HG03175 (cell line): ENCODE measurements around the gene PARD6A.

Experiments used
- ATAC-seq: cut with Tn5 transposase; IDR thresholded peaks from one replicate; pipeline ENCODE4 v1.9.1; 2021; ENCODE audit warnings: mild to moderate bottlenecking, moderate library complexity; ENCODE audit not compliant: unreplicated experiment

PARD6A gene

DNA sequence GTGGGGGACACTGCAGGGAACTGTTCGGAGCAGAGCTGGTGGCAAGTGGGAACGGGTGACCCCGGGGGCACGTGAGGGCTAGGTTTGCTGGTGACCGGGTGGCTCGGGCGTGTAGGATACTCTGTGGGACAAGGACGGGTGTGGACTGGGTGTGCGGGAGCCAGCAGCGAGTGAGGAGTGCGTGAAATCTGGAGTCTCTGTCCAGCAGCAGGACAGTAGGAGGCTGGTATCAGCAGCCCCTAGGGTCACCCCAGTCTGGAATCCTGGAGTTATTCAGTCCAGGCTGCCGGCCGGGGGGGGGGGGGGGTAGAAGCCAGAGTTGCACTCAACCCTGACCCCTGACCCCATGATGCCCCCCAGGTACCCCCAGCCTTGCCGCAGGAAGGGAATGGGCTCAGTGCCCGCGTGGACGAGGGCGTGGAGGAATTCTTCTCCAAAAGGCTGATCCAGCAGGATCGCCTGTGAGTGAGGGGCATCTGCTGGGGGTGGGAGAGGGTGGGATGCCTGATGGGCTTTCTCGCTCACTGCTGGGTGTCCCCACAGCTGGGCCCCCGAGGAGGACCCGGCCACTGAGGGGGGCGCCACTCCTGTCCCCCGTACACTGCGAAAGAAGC lies 6.9 kb upstream of the PARD6A start:
- no peak for ATAC-seq

DNA sequence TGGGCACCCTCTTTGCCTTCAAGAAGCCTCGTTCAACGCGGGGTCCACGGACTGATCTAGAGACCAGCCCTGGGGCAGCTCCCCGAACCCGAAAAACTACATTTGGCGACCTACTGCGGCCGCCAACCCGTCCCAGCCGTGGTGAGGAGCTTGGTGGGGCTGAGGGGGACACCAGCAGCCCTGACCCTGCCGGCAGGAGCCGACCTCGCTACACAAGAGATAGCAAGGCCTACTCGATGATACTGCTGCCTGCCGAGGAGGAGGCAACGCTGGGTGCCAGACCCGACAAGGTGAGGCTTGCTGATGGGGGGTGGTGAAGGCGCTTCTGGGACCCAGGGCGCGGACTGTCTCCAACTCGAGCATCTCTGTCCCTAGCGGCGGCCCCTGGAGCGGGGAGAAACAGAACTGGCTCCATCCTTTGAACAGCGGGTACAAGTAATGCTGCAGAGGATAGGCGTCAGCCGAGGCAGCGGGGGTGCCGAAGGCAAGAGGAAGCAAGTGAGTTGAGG lies 6.3 kb upstream of the PARD6A start:
- no peak for ATAC-seq

DNA sequence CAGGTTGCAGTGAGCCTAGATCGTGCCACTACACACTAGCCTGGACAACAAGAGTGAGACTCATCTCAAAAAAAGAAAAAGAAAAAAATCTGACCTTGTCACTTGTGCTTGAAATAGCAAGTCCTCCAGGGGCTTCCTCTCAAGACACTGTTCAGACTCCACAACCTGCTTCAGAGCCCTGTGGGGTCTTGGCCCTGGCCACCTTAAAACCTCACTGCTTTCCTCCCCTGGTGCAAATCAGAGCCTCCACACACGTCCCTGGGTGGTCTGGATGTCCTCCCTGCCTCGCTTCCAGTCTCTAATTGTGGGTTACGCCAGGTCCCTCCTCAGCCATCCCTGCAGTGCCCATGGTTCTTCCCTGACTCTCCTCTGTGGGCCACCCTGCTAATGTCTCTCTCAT lies 5.4 kb upstream of the PARD6A start:
- ATAC-seq: no peak

DNA sequence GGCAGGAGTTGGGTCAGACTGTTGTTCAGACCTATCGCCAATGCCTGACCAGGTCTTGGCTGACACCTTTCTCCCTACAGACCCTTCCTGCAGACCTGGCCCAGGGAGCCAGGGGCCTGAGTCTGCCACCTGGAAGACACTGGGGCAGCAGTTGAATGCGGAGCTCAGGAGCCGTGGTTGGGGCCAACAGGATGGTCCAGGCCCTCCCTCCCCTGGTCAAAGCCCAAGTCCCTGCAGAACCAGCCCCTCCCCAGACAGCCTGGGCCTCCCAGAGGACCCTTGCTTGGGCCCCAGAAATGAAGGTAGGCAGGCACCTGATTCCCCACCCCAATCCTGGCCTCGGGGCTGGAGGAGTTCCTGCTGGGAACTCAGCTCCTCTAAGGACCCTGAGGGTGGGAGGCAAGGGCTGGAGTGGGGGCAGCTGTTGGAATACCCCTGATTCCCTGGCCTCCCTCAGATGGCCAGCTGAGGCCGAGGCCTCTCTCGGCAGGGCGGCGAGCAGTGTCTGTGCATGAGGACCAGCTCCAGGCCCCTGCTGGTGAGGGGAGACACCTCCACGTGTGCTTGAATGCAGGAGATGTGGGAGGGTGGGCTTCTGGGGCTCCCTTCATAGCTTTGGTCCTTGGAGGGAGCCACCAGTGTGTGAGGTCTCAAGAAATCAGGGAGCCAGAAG lies 4.3 kb upstream of the PARD6A start:
- ATAC-seq: no peak

DNA sequence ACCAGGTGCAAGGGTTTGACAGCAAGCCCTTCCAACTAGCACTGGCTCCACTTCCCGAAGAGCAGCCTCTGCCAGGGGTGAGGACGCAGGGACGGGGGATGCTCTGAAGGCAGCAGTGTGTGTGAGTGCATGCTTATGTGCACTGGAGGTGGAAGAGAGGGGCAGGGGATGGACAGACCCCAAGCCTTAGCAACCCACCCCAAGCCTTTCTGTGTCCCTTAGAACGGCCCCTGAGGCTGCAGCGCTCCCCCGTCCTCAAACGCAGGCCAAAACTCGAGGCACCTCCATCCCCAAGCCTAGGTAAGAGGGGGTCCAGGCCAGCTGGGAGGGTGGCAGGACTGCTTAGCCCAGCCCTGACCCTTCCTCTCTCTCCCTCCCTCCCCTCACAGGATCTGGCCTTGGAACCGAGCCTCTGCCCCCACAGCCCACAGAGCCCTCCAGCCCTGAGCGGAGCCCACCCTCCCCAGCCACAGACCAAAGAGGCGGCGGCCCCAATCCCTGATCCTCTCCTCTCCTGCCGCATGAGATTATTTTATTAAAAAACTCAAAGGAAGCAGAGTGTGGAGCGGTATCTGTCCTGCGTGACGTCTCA lies 3.6 kb upstream of the PARD6A start:
- ATAC-seq: no peak

DNA sequence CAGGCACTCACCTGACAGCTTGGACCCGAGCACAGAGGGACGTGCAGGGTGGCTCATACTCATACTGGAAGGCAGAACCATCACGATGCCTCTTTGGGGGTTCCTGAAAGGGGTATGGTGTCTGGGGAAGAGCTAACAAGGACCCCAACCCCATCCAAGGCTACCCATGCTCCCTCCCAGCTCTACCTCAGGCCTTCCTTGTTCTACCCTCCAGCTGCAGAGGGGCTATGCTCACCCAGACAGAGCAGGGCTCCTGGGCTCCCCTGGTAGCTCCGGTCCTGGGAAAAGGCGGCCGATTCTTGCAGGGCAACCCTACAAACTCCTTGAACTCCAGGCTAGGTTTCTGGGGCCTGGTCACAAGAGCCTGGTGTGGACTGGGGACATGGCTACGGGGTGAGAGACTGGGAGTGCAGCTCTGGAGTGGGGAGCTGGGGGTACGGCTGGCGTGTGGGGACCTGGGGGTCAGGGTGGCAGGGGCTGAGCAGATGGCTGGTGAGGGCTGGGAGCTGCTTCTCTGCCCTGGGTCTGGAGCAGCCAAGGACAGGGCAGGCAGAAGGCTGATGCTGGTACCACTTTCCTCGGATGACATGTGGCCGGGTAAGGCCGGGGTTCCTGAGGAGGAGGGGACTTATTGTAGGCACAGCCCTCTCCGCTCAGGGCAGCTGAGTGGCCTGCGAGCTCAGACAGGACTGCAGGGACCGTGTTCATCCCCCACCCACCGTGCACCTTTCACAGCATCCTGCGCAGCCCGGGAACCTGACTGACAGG lies 2.8 kb upstream of the PARD6A start:
- no peak for ATAC-seq

DNA sequence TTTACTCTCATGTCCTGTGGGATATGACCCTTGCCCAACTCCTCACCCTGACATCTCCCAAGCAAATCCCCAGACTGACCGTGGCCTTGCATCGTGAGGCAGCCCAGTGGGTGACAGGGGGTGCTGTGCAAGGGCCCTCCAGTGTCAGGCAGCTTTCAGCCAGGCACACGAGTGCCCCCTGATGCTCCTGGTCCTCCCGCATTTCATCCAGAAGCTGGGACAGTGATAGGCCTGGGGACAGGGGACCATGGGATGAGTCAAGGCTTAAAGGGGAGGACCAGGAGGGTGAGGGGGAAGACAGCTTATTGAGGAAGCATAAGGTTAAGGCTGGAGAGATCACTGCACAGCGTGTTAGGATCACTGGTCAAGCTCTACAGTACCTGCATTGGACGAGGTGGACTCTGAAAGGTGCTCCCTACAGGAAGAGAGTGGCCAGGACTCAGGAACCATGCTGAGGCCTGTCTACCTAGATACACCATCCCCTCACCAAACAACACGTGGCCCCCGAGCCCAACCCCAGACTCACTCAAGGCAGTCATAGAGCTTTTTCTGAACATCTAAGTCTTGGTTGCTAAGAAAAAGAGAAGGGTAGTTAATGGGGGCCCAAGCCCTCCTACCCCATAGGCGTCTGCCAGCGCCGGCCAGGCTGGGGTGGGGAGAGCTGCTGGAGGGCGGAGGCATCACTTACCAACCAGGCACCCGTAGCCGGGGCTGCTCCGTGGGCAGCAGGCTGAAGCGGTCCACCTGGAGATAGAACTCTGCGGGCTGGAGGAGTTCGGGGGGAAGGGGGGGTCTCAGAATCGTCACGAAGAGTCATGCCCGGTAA lies 1.7 kb upstream of the PARD6A start:
- no peak for ATAC-seq

DNA sequence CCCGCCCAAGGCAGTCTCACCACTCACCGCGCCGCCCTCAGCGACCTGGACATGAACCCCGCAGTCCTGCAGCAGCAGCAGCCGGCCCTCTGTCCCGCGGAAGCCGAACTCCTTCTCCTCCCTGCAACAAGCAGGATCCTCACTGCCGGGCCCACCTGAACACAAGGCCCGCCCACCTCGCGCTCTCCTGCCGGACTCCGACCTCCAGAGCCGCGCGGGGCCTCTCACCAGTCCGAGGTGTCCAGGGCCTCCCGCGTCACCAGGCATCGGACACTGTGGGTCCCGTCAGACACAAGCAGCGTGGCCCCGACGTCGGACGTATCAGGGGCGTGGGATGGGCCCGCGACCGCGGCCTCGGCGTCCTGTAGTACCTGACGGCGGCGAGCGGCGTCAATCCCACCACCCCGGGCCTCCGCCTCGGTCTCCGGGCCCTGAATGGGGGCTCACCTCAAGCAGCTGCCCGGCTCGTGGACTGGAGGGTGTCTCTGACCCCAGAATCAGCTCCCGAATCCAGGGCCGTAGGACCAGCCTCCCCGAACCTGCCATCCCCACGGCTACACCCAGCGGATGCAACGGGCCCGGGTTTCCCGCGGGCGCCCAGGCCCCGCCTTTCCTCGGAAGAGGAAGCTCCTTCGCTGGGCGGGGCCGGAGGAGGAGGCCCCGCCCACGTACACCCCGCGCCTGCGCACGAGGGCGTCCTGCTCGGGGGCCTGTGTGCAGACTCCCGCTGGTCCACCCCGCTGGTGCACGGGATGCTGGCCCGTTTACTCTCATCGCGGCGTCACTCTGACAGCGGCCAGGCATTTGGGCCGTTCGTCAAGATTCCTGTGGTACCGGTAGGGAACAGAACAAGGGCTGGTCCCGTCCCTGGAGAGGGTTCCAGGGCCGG lies 841 bp upstream of the PARD6A start, which contains the start of gene ACD:
TSS of gene ACD (minus strand) at position 586 of the 889 bp plus-strand sequence. CDS start at position 546, 40 bp downstream.
- ATAC-seq: peak; percentile 51

DNA sequence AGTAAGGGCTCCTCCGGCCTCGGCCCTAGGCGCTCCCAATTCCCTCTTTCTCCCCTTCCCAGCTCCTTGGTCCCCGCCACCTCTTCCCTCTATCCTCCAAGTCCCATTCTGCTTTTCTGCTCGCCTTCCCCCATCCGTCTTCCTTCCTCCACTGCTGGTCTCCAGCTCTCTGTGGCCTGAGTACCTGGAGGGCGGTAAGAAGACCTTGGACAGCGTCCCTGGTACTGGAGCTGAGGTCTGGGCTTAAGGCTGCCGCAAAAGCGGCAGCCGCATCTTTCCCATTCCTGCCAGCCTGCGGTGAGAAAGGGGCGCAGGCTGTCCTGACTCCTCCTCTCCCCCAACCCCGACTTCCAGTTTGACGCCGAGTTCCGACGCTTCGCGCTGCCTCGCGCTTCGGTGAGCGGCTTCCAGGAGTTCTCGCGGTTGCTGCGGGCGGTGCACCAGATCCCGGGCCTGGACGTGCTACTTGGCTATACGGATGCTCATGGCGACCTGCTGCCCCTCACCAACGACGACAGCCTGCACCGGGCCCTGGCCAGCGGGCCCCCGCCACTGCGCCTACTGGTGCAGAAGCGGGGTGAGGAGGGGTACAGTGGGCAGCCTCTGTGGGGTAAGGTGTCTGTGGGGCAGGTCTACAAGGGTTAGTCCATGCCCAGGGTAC lies 471 bp downstream of the PARD6A start:
- ATAC-seq: no peak

DNA sequence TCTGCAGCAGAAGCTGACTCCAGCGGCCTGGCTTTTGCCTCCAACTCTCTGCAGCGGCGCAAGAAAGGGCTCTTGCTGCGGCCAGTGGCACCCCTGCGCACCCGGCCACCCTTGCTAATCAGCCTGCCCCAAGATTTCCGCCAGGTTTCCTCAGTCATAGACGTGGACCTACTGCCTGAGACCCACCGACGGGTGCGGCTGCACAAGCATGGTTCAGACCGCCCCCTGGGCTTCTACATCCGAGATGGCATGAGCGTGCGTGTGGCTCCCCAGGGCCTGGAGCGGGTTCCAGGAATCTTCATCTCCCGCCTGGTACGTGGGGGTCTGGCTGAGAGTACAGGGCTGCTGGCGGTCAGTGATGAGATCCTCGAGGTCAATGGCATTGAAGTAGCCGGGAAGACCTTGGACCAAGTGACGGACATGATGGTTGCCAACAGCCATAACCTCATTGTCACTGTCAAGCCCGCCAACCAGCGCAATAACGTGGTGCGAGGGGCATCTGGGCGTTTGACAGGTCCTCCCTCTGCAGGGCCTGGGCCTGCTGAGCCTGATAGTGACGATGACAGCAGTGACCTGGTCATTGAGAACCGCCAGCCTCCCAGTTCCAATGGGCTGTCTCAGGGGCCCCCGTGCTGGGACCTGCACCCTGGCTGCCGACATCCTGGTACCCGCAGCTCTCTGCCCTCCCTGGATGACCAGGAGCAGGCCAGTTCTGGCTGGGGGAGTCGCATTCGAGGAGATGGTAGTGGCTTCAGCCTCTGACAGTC lies 1.3 kb downstream of the PARD6A start:
- no peak for ATAC-seq

DNA sequence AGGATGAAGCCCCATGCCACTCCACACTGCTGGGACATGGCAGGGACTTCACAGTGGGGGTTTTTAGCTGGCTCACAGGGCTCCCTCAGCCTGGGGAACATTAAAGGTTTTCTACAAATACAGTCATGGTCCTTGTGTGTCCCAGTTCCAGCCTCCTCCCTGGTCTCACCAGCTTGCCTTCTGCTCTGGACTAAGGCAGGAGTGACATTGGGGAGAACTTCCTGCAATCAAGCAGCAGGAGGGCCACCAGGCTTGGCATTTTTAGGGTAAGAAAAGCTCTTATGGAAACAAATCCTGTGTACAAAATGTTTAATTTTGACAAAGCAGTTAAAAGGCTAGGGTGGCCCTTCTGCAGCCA lies 1.9 kb downstream of the PARD6A start:
- ATAC-seq: no peak

DNA sequence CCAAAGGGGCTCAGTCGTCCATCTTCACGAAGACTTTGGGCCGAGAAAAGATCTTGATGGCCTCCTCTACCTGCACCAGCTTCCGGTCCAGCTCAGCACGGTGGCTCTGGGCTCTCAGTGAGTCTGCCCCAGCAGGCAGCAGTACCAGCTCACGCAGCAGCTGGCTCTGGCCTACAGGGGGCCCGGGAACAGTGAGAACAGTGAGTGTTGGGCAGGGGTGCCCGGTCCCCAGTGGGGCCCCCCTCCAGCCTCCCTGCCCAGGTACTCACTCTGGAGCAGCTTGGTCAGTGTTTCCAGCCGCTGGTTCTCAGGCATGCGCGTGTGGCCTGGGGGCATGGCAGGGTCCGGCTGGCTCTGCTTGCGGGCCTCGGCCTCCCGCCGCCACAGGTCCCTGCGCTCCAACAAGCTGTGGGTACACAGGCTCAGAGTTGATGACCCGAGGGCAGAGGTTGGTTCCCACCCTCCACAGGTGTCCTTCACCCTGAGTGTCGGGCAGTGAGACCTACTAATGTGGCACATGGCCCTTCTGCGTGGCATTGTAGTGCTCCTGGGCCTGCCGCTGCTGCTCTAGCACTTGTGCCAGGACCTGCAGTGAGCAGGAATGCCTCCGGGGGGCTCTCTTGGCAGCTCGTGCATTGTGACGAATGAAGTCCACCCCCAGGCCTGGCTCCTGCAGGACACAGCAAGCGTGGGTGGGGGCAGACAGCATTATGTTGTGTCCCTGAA lies 2.6 kb downstream of the PARD6A start:
- ATAC-seq: no peak

DNA sequence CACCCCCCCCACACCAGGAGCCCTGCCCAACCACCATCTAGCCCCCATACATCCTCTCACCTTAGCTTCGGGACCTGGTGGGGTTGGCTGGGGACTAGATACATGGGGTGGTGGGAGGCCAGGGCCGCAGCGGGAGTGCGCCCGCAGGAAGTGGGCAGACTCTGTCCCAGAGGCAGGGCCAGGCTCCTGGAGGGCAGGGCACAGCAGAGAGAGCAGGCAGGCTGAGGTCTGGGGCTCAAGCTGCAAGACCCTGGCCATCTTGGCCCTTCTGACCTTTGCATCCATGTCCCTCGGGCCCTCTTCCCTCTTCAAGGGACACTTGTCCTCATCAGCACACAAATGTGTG lies 3.1 kb downstream of the PARD6A start:
- ATAC-seq: no peak

DNA sequence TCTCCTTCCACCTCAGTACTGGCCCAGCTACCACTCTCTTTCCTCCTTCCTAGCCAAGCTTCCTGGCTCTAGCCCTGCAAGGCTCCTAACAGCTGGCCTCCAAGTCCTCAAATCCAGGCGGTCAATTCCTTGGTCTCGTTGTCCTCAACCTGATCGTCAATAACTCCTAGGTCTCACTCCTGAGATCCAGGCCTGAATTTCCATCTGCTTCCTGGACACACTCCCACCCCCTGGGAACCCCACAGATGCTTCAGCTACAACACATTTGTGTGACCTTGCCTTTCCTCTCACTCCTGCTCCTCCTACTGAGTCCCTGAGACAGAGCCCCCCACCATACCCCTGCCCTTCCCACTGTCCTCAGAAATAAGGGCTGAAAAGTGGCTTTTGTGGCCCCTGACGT lies 3.5 kb downstream of the PARD6A start:
- no peak for ATAC-seq

DNA sequence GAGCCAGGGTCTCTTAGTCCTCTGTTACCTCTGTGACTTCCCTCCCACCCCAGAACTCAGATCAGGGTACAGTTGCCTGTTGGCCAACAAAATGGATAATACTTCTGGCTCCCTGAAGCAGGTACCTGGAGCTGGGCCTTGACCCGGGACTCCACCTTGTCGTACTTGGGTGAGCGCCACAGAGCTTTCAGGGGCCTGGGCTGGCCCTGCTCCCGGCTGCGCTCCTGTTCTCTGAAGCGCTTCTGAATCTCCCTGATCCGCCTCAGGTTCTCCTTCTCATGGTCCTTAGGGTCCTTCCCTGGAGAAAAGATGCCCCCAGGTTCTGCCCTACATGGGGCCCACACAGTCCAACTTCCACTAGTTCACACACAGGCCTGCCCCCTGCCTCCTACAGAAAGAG lies 4.1 kb downstream of the PARD6A start:
- no peak for ATAC-seq

DNA sequence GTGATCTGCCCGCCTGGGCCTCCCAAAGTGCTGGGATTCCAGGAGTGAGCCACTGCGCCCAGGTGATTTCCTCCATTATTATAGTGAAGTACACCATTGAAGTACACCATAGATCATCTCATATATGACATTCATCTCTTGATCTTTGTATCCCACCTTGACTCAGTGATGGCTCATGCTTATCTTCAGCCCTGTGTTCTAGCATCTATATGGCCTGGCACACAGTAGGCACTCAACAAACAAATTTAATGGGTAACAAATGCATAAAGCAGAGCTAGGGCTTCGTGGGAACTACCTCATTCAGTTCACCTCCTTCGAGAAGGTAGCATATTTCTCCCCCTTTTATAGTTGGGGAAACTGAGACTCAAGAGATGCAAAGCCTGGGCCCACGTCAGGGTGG lies 4.8 kb downstream of the PARD6A start:
- ATAC-seq: no peak

DNA sequence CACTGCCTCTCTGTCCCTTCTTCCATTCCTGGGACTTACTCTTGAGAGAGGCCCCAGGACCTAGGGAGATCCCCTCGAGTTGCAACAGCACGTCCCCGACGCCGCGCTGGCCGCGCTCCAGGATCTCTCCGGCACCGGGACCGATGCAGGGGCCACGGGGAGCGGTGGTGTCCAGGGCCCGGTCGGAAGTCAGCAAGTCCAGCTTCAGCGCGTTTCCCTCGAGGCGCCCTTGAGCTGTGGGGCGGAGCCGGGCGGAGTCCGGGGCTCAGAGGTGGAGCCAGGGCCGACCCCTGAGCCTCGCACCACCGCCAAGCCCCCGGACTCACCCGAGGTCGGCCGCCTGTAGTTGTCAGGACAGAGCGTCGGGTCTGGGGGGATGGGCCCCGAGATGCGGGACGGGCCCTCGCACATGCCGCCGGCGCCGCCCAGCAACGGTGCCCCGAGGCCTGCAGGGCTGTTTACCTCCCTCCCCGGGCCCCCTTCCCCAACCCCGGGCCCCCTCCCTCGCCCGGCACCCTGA lies 5.3 kb downstream of the PARD6A start:
- ATAC-seq: no peak
